Esophagus muscularis mucosa (tissue), 4 donors: Measurements from ENCODE around the gene NR4A3. TPM values are rescaled to one million over a fixed set of nuclear protein-coding genes. Genes with fewer than 3 reads are reported as not detected.

ENCODE experiments used
- DNase-seq: peaks from one replicate; pipeline ENCODE4 v3.0.0-alpha.2; 2017; ENCODE audit errors: extremely low spot score
- H3K27ac ChIP-seq, 4 donors: fragments of 200-600 bp; sonication (generic); replicated peaks in 1 of 4; 1 replicate in 3 of 4; 2 replicates in 1 of 4; pipeline ENCODE4 v1.5.1; 2016 to 2019; ENCODE audit warnings: mild to moderate bottlenecking in 1 of 4
- H3K27me3 ChIP-seq, 4 donors: fragments of 200-600 bp; sonication (generic); one replicate each; pipeline versions ENCODE4 v1.5.1 to v1.6.0; 2016 to 2019
- H3K36me3 ChIP-seq, 4 donors: fragments of 200-600 bp; sonication (generic); one replicate each; pipeline ENCODE4 v1.5.1; 2016 to 2019
- H3K4me1 ChIP-seq, 4 donors: fragments of 200-600 bp; sonication (generic); one replicate each; pipeline ENCODE4 v1.5.1; 2016 to 2019
- H3K4me3 ChIP-seq, 4 donors: fragments of 200-600 bp; sonication (generic); 1 replicate in 2 of 4; 2 replicates in 2 of 4; pipeline ENCODE4 v1.5.1; 2016 to 2019; ENCODE audit warnings: mild to moderate bottlenecking in 4 of 4, moderate library complexity in 1 of 4
- H3K9me3 ChIP-seq, 4 donors: fragments of 200-600 bp; sonication (generic); 1 replicate in 3 of 4; 2 replicates in 1 of 4; pipeline ENCODE4 v1.5.1; 2016 to 2019
- CTCF ChIP-seq, 3 experiments: fragments of 200-600 bp in 2 of 3; fragments of 450-650 bp in 1 of 3; sonication (generic) in 2 of 3; IDR thresholded peaks; one replicate each; pipeline ENCODE4 v1.5.1; 2017 to 2019; ENCODE audit warnings: antibody characterized with exemption in 3 of 3, mild to moderate bottlenecking in 2 of 3, moderate library complexity in 1 of 3
- EP300 ChIP-seq: sonication (generic); formaldehyde crosslinking; IDR thresholded peaks from one replicate; pipeline ENCODE4 v1.6.1; 2017; ENCODE audit warnings: antibody characterized with exemption
- POLR2A ChIP-seq: fragments of 450-650 bp; IDR thresholded peaks from one replicate; pipeline ENCODE4 v1.6.1; 2017; ENCODE audit warnings: antibody characterized with exemption, moderate library complexity, mild to moderate bottlenecking, low read depth
- POLR2AphosphoS5 ChIP-seq, 2 donors: sonication (generic); formaldehyde crosslinking; IDR thresholded peaks; one replicate each; pipeline ENCODE4 v1.6.1; 2017; ENCODE audit warnings: antibody characterized with exemption in 2 of 2
- WGBS: methylation state at CpG from one replicate; pipeline ENCODE4 v1.1.5; 2018; 5-methylcytosine and 5-hydroxymethylcytosine counted together
- intact Hi-C: fragments of 100-400 bp; cut with DNase I; formaldehyde crosslinking; loops from one replicate; pipeline ENCODE4 v1.15.1; 2023
- total RNA-seq, 4 donors: library from RNA; depleted of rRNA; stranded (reverse); fragments of >200 nt; gene quantifications; one replicate each; pipeline versions ENCODE4 v1.1.0 to v1.2.1, GENCODE V29; 2016

The NR4A3 gene
- total RNA-seq, result 10 to 100 TPM in 1 of 4 donors, 1 to 10 TPM in 3; 1.2 to 17.4 (median 1.9) TPM

GRCh38 chr9:99821396-99822108 is at the start of gene NR4A3:
Gene NR4A3, plus strand, starts transcription at chr9:99821885. Its CDS starts 6,158 bp downstream, at chr9:99828043.
- TF ChIP-seq POLR2A (peak; percentile 56), EP300 (peak; percentile 96), POLR2AphosphoS5 (IDR thresholded peaks at IDR 0.05) (peak; percentile 98 to 99), CTCF (IDR thresholded peaks at IDR 0.05) (peak in 2 of 3 experiments; percentile 30 to 37)
- Histone ChIP-seq H3K4me1 (peaks cover 34 to 62% (median 49%) of the 10 kb centered on the region in 4 donors), H3K27me3 (peaks cover 0 to 21% (median 2%) of the 10 kb centered on the region in 4 donors), H3K27ac (peak within 1 kb of the TSS; percentile 99 to 100 (median 99)), H3K9me3 (no peaks in the 10 kb centered on the region), H3K4me3 (peak within 1 kb of the TSS; percentile 84 to 95 (median 85)), H3K36me3 (no peaks in the 10 kb centered on the region)
- peak; percentile 97 for DNase-seq
- WGBS, result 1% methylated on average over 20 of the region's 75 CpGs
- intact Hi-C loops, result loop anchor here (5.0 kb wide), 2 partner anchors 86 to 276 kb away; partner anchors contain the start of genes ERP44, INVS and STX17

GRCh38 chr9:99773468-99774138 is 48.1 kb upstream of the NR4A3 start:
- TF ChIP-seq POLR2A (no peak), EP300 (no peak), POLR2AphosphoS5 (IDR thresholded peaks at IDR 0.05) (no peak), CTCF (IDR thresholded peaks at IDR 0.05) (no peak)
- Histone ChIP-seq H3K4me3 (no peak overlapping the region), H3K27ac (no peak overlapping the region), H3K27me3 (no peaks in the 10 kb centered on the region), H3K4me1 (no peaks in the 10 kb centered on the region), H3K36me3 (no peaks in the 10 kb centered on the region), H3K9me3 (no peaks in the 10 kb centered on the region)
- WGBS, result 57% methylated on average over 2 of the region's 2 CpGs
- intact Hi-C loops, result no loop called here
- DNase-seq, result no peak

DNA sequence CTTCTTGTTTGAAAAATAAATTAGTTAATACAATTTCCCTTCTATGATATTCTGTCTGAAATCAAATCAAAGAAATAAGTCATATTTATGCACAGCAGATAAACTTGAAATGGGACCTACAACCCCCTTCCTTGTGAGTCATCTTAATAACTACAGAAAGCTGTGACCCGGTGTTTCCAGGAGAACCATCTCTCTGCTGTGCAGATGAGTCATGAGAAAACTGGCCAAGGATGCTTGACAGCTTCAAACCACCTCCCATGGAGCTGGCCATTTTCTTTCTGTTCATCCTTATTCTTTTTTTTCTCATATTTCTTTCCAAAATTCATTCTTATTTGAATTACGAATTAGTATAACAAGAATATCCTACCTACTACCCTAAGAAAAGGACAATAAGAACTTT is 43.4 kb upstream of the NR4A3 start:
- intact Hi-C loops, result no loop called here
- Histone ChIP-seq H3K4me1 (no peaks in the 10 kb centered on the region), H3K36me3 (no peaks in the 10 kb centered on the region), H3K9me3 (no peaks in the 10 kb centered on the region), H3K27ac (no peak overlapping the region), H3K27me3 (no peaks in the 10 kb centered on the region), H3K4me3 (no peak overlapping the region)
- TF ChIP-seq POLR2AphosphoS5 (IDR thresholded peaks at IDR 0.05) (no peak), CTCF (IDR thresholded peaks at IDR 0.05) (no peak), POLR2A (no peak), EP300 (no peak)
- WGBS, result 59% methylated on average over 2 of the region's 2 CpGs
- DNase-seq, result no peak

GRCh38 chr9:99778836-99779235 is 42.8 kb upstream of the NR4A3 start:
- no peak overlapping the region for H3K27ac ChIP-seq
- WGBS, result 93% methylated on average over 3 of the region's 3 CpGs

More at GRCh38 chr9:99778836-99779235, 42.8 kb upstream of the NR4A3 start:
- DNase-seq, result no peak
- no peaks in the 10 kb centered on the region for H3K4me1 ChIP-seq
- no peak for TF ChIP-seq EP300
- TF ChIP-seq POLR2A, result no peak
- no peak for TF ChIP-seq POLR2AphosphoS5 (IDR thresholded peaks at IDR 0.05)
- no peak for TF ChIP-seq CTCF (IDR thresholded peaks at IDR 0.05)
- no peaks in the 10 kb centered on the region for H3K9me3 ChIP-seq
- H3K27me3 ChIP-seq, result no peaks in the 10 kb centered on the region
- intact Hi-C loops, result no loop called here
- H3K36me3 ChIP-seq, result no peaks in the 10 kb centered on the region
- no peak overlapping the region for H3K4me3 ChIP-seq
